ENCODE measurements around the gene TEX261.

DNA sequence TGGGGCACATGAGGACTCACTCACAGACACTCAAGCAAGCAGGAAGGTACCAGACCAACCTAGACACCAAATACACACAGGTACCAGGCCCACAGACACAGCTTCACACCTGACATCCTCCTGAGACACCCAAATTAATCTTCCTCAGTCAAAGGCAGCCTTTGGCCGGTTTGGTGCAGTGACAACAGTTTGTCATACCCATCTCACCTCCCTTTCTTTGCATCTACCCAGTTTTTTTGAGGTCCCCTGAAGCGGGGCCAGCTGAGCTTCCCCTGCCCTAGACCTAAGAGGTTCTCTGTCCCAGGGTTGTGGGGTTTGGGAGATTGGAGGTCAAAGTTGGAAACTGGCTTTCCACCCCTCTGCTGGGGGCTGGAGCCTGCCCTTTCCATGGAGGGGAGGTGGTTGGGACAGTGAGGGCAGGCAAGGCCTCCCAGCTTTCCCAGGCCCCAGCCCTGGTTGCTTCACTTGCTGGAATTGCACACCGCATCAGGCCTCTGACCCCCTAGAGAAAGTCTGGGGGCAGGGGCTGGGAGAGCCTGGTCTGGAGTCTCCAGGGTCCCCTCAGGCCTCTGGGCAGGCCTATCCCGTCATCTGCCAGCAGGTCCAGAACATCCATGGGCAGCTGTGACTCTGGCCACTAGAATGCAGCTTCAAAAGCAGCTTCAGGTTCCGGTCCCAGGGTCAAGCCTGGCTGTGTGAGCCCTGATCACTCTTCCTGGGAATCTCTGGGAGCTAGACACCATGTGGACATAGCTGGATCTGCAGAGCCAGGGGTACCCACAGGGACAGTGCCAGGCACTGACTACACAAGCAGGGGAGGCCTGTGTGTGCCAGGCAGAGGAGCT is 12.5 kb upstream of the TEX261 start:
- TF ChIP-seq POLR2A (IDR thresholded peaks at IDR 0.05), result no peak
- TF ChIP-seq, protein P1, sequence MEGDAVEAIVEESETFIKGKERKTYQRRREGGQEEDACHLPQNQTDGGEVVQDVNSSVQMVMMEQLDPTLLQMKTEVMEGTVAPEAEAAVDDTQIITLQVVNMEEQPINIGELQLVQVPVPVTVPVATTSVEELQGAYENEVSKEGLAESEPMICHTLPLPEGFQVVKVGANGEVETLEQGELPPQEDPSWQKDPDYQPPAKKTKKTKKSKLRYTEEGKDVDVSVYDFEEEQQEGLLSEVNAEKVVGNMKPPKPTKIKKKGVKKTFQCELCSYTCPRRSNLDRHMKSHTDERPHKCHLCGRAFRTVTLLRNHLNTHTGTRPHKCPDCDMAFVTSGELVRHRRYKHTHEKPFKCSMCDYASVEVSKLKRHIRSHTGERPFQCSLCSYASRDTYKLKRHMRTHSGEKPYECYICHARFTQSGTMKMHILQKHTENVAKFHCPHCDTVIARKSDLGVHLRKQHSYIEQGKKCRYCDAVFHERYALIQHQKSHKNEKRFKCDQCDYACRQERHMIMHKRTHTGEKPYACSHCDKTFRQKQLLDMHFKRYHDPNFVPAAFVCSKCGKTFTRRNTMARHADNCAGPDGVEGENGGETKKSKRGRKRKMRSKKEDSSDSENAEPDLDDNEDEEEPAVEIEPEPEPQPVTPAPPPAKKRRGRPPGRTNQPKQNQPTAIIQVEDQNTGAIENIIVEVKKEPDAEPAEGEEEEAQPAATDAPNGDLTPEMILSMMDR (IDR thresholded peaks at IDR 0.05), result no peak
